ENCODE data around the gene RAB33A.
"Not testable (repeated sequence)": the region's sequence is repeated elsewhere in the genome, so short reads cannot be mapped to it uniquely, and the experiment has no call there.

RAB33A gene

DNA sequence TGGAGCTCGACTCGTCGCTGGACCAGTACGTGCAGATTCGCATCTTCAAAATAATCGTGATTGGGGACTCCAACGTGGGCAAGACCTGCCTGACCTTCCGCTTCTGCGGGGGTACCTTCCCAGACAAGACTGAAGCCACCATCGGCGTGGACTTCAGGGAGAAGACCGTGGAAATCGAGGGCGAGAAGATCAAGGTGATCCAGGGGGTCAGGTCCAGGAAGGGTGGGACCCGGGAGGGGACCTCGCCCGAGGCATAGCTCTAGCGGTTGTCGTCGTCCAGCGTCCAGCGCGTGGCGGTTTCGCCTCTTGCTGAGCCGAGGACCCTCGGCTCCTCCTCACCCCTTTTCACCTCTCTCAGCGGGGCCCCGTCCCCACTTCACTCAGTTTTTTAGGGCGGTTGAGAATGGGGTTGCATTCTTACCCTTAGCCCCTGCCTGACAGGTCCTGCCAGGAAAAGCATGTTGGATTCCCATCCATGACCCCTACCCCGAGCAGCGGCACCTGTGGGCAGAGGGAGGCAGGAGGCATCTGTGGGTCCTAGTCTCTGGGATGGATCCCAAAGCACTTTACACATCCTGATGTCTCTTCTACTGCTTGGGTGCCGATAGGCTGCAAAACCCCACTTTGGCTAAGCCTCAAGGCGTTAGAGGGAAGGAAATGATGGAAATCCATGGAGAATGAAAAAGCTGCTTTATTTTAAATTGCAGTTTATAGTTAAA is 524 bp downstream of the RAB33A start:
- DNase-seq (ENCODE audit: low read depth), result no peak

GRCh38 chrX:130173190-130173895 is 1.6 kb downstream of the RAB33A start:
- DNase-seq (ENCODE audit: low read depth), result peak; percentile 73

DNA sequence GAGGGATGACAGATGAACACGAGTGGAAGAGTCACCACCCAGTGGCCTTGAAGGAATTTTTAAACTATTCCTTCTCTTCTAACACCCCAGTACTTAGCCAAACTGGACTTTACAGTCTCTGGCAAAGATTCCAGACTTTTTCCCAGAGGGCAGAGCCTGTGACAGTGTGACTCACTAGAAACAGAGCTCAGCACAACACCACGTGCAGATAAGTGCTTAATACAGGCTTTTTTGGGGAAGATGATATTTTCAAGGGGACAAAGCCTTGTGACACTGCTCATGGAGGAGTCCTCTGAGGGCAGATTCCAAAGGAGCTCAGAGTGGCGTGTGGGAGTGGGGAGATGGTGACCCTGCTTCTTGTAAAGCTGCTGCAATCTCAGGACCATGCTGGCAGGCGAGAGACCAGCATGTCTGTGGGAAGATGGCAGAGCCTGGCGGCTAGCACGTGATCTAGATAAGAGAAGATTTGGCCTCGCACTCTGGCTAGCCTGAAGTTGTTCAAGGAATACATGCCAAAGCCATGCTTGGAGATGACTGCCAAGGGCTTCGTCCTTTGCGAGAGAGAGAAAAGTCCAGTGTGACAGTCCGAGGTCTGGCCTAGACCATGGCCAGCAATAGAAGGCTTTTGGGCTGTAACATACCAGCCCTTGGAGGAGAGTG is 2.4 kb downstream of the RAB33A start:
- DNase-seq (ENCODE audit: low read depth), result no peak

DNA sequence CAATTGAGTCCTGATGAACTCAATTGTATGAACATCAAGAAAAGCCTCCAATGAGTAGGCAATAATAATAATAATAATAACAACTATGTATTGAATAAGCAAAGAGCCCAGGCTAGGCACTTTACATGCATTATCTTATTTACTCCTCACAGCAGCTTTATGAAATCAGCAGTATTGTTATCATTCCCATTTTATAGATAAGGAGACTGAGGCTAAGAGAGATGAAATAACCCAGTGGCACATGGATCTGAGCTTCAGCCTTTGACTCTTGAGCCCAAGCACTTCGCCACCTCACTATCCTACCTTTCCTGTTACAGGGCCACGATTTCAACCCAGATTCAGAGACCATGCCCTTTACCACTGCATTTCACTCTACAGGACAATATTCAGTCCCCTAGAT is 3.2 kb downstream of the RAB33A start:
- no peak for DNase-seq (ENCODE audit: low read depth)

DNA sequence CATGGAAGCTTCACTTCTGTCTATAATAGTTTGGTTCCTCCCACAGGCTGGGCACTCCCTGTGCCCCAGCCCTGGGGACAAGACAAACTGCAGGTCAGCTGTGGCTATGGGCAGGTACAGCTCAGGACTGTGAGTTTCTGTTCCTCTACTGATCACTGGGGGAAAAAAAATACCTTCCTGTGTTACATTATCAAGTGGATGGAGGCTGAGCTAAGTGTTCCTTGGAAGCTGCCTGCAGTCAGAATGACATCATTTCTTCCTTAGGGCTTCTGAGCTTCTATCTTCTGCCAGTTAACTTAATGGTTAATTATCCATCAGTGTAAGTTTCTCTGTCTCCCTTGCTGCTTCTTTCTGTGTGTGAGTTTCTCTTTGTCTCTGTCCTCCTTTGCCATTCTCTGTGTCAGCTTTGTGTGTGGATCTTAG is 4.6 kb downstream of the RAB33A start:
- no peak for DNase-seq (ENCODE audit: low read depth)

DNA sequence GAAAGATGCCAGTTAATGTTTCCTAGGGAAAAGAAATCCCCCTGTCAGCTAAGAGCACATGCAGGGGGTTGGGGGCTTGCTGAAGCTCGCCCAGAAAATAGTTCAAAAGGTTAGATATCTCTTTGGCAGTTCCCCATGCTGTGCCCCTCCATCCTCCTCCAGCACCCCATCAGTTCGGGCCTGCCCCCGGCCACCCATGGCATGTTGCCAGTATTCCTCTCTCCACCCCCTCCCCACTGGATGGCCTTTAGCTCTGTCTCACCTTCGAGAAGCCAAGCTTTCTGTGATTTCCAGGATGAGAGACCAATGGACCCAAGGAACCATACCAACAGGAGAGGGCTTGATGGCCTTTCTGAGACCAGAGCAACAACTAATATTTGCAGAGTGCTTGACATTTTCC is 5.2 kb downstream of the RAB33A start:
- no peak for DNase-seq (ENCODE audit: low read depth)

- DNase-seq (ENCODE audit: low read depth), result no peak
Measured at GRCh38 chrX:130179170-130179569, 7.4 kb downstream of the RAB33A start.

DNA sequence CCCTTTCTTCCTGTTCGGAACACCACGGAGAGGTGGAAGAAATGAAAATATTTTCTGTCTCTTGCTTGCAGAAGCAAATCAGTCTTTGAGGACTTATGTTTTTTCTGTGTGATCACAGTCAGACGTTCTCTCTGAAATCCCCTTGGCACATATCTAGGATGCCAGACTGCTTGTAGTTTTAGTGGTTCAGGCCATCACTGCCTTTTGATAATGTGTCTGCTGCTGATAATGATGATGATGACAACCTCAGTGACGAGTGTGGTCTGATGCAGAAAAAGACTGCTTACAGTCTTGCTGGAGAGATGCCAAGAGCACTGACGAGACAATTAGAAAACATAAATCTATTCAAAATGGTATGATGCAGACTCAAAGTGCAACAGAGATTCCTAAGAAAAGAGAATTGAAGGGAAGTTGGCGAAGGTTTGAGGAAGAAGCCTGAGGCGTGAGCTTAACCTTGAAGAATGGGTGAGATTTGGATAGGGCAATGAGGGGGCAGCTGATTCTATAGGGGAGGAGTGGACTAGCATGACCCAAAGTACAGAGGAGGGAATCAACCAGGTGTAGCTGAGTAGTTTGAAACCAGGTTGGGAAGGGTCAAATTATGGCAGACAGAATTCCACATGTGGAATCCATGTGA is 7.9 kb downstream of the RAB33A start:
- DNase-seq (ENCODE audit: low read depth), result no peak

DNA sequence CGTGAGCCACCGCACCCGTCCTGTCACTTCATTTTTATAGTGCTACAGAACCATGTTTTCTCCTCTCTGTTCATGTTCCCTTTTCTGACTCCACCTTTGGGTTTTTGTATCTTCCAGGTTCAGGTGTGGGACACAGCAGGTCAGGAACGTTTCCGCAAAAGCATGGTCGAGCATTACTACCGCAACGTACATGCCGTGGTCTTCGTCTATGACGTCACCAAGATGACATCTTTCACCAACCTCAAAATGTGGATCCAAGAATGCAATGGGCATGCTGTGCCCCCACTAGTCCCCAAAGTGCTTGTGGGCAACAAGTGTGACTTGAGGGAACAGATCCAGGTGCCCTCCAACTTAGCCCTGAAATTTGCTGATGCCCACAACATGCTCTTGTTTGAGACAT is 12.4 kb downstream of the RAB33A start:
- DNase-seq (ENCODE audit: low read depth), result no peak

DNA sequence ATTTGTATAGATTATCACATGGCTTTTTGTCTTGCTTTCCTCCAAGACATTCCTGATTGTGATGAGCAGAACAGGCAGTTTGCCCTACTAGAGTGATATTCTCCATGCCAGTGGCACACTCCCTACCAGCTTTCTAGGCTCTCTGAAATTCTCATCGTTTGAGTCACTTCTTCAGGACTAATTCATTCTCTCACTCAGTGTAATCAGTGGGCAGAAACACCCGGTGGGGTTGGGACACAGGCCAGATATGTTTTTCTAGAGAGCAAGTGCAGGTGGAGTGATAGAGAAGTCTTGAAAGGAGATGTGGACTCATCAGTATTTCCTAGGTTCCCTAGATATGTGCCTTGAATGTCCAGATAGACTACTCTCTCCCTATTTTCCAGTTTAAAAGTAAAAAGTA is 13.1 kb downstream of the RAB33A start:
- DNase-seq (ENCODE audit: low read depth), result no peak

- DNase-seq (ENCODE audit: low read depth), result no peak
Measured at GRCh38 chrX:130186651-130187050, 14.9 kb downstream of the RAB33A start.

GRCh38 chrX:130190801-130191200 is 19.0 kb downstream of the RAB33A start:
- DNase-seq (ENCODE audit: low read depth), result no peak

GRCh38 chrX:130196466-130196865 is 24.7 kb downstream of the RAB33A start:
- DNase-seq (ENCODE audit: low read depth), result no peak

GRCh38 chrX:130197464-130197863 is 25.7 kb downstream of the RAB33A start:
- DNase-seq (ENCODE audit: low read depth), result no peak

DNA sequence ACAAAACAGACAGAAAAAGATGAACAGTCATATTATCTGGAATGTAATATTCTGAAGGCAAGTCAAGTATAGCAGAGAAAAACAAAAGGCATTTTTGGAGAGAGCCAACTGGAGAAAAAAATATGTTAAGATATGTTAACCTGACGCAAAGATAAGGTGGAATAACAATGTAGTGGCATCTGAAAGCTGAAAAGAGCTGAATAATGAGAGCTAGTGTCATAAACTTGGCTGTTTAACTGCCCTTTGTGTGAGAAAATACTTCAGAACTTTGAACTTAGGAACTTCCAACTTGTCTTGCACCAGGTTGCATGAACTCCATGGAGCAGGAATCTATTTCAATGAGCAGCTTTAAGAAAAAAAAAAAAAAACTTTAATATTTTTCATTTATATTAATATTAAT is 32.9 kb downstream of the RAB33A start:
- DNase-seq (ENCODE audit: low read depth), result no peak

GRCh38 chrX:130211415-130212186 is 39.8 kb downstream of the RAB33A start:
- DNase-seq (ENCODE audit: low read depth), result no peak

DNA sequence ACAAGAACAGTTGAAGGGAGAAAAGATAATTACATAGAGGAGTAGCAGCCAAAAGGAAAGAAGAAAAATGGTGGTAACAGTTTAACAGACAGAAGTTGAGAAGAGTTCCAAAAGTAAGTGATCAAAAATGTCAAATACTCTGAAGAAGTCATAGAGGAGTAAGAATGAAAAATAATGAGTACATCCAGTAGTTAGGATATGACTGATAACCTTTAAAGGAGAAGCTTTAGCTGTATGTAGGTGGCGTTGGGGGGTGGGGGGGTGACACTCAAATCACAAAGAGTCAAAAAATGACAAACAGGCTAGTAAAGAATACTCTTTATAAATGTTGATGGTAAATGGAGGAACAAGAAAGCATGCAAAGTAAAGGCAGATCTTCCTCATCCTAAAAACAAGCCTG is 40.6 kb downstream of the RAB33A start:
- DNase-seq (ENCODE audit: low read depth), result no peak

DNA sequence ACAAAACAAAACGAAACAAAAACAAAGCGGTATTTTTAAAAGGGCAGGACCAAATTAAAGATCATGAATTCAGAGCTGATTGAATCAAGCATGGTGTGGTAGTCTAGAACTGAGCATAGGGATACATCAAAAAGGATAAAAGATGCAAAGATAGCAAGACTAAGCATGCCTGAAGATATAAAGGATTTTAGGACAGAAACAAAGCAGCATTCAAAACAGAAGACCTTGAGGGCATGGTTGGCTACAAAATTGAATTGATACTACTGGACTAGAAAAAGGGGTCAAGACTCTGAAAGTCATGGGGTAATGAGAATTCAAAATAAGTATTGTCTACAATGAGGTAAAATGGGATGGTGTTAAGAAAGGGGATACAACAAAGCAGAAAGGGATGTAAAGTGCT is 41.6 kb downstream of the RAB33A start:
- no peak for DNase-seq (ENCODE audit: low read depth)

DNA sequence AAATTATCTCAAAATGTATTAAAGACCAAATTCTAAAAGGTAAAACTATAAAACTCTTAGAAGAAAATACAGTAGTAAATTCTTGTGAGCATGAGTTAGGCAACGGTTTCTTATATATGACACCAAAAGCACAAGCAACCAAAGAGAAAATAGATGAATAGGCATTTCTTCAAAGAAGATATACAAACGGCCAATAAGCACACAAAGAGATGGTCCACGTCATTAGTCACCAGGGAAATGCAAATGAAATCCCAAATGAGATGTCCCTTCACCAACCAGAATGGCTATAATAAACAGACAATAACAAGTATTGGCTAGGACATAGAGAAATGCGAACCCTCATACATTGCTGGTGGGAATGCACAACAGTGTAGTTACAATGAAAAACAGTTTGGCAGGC is 44.6 kb downstream of the RAB33A start:
- DNase-seq (ENCODE audit: low read depth), result no peak

DNA sequence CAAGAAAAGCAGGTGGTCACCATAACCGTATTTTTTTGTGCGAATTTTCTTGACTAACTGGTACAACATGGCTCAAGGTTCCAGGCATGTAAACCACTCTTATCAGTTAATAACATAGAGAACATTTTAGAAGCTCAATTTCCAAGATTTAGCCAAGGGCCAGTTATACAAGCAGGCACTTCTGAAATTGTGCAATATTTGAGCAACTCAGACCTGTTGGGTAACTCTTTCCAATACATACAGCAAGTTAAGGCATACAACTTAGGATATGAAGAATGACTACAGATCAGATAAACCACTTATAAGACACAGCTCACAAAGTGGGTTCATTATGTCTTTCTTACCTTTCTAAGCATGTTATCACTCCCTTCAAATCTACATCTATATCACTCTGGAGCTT is 53.0 kb downstream of the RAB33A start:
- no peak for DNase-seq (ENCODE audit: low read depth)

DNA sequence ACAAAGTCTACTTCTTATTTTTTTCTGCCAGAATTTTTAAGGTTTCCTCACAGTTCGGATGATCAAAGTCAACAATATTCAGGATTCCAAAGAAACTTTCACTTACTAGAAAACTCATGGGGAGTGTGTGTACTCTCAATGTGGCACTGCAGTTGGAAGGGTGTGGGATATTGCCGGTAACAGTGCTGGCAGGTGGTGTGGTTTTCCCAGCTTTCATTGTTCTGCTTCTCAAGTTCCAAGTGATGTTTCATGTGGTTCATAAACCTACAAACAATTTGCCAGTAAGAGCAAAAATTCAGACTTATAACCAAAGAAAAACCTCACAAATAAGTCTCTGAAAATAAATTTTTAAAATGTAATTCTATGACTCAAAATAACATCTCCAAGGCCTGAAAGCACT is 57.1 kb downstream of the RAB33A start:
- no peak for DNase-seq (ENCODE audit: low read depth)

DNA sequence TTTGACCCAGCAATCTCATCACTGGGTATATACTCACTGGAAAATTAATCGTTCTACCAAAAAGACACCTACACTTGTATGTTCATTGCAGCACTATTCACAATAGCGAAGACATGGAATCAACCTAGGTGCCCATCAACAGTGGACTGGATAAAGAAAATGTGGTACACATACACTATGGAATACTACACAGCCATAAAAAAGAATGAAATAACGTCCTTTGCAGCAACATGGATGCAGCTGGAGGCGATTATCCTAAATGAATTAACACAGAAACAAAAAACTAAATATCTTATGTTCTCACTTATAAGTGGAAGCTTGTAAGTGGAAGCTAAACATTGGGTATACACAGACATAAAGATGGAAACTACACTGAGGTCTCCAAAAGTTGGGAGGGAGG is 59.4 kb downstream of the RAB33A start:
- not testable (repeated sequence) for DNase-seq (ENCODE audit: low read depth)
